ENCODE measurements around the gene OPRL1. TPM values are rescaled to one million over a fixed set of nuclear protein-coding genes. Genes with fewer than 3 reads are reported as not detected.

The OPRL1 gene
- total and polyA plus RNA-seq, 7 experiments from 2014 or later, result 0.18 to 6.1 (median 1.1) TPM

DNA sequence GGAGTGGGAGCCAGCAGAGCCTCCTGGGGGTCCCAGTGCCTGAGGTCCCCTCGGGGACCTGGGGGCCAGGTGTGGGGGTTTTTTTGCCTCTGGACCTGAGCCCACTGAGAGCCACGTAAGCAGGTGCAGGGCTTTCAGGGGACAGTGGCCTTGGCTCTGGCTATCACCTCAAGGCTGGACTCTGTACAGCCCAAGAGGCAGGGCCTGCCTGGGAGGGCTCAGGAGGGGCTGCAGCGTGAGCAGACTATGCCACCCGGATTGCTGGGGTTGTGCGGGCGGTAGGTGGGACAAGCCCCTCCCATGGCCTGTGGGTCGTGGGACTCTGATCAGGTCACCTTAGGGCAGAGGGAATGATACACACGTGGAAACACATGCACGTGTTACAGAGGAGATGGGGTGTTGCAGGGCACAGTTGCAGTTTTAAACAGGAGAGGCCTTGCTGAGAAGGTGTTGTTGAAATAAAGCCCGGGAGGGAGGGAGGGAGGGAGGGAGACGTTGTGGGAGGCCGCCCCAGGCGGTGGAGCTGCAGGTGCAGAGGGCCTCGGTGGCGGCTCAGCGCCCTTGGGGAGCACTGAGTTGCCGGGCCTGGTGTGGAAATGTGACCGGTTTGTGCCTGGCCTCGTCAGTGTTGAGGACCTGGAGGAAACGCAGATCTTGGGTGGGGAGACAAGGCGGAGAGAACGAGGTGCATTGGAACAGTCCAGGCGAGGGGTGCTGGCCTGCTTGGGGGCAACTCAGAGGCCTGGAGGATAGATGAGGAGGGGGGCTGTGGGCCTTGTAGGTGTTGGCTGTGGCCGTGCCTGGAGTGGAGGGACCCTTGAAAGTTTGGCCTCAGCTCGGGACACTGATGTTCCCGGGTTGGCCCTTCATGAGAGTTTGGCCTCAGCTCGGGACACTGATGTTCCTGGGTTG is 14.6 kb upstream of the OPRL1 start:
- intact Hi-C loops (cut with micrococcal nuclease), result loop anchor here in 1 of 2 donors (10.0 kb wide), 3 partner anchors 171 to 531 kb away; partner anchors contain the start of genes ABHD16B, DNAJC5, PTK6 and TPD52L2
- ChIA-PET CTCF (interaction anchor here (0.7 to 1.3 kb wide), 4 partner anchors 14 to 1094 kb away, joined by 3 to 4 read pairs (median 4); partner anchors contain the start of genes PRPF6, RGS19 and SAMD10), POLR2A (interaction anchor here (0.7 to 7.1 kb wide), 4 partner anchors 12 to 51 kb away, joined by 3 to 83 read pairs (median 4); partner anchors contain the start of genes OPRL1 and RGS19)
- Mint-ChIP-seq H3K27me3 (no peaks in the 10 kb centered on the region), H3K27ac (peak overlapping the region; percentile 62 to 95 (median 79)), H3K4me1 (peaks cover 30 to 53% (median 44%) of the 10 kb centered on the region in 7 donors), H3K4me3 (peak overlapping the region; percentile 27 to 87 (median 64)), H3K9me3 (no peaks in the 10 kb centered on the region), H3K36me3 (peaks cover 0 to 4% (median 0%) of the 10 kb centered on the region in 5 donors)
- H3K27me3 ChIP-seq (ENCODE audit: control insufficient read depth in 2 of 2, insufficient read depth in 2 of 2, low read length in 2 of 2), result no peaks in the 10 kb centered on the region
- H3K27ac ChIP-seq (ENCODE audit: low read depth, low read length), result peak overlapping the region; percentile 25
- no peak overlapping the region for H3K4me3 ChIP-seq (ENCODE audit: low read length)
- no peaks in the 10 kb centered on the region for H3K9me3 ChIP-seq (ENCODE audit: control insufficient read depth in 2 of 3, low read length in 3 of 3)
- H3K4me1 ChIP-seq (ENCODE audit: control insufficient read depth in 2 of 2, insufficient read depth in 2 of 2, low read length in 2 of 2), result peaks cover 23 to 50% of the 10 kb centered on the region in 2 donors
- no peak for ATAC-seq
- no peak for DNase-seq
- no peaks in the 10 kb centered on the region for H3K36me3 ChIP-seq (ENCODE audit: control insufficient read depth in 2 of 3, insufficient read depth in 3 of 3, low read length in 3 of 3)

DNA sequence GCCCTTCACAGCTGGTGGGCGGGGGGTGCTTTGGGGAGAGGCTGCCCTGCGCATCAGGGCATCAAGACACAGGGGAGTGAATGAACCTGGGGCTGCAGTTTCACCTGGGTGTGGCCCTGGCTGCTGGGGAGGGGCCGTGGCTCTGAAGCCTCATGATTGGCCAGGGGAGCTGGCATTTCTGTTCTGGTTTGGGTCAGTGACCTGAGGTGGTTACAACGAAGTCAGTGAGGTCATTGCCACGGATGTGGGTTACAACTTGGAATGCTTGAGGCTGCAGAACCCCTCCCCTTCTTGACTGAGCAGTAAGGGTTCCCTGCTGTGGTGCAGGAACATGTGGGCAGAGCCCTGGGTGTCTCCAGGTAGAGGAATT is 13.9 kb upstream of the OPRL1 start:
- H3K9me3 ChIP-seq (ENCODE audit: control insufficient read depth in 2 of 3, low read length in 3 of 3), result no peaks in the 10 kb centered on the region
- peak overlapping the region; percentile 24 for H3K4me3 ChIP-seq (ENCODE audit: low read length)
- Mint-ChIP-seq H3K27me3 (no peaks in the 10 kb centered on the region), H3K9me3 (no peaks in the 10 kb centered on the region), H3K4me1 (peaks cover 30 to 53% (median 44%) of the 10 kb centered on the region in 7 donors), H3K27ac (peak overlapping the region; percentile 62 to 95 (median 79)), H3K36me3 (peaks cover 0 to 4% (median 0%) of the 10 kb centered on the region in 5 donors), H3K4me3 (peak overlapping the region; percentile 10 to 87 (median 64))
- POLR2A ChIA-PET, result interaction anchor here (0.6 to 7.1 kb wide), 5 partner anchors 11 to 111 kb away, joined by 3 to 83 read pairs (median 3); partner anchors contain the start of genes OPRL1, RGS19 and SAMD10
- no peak overlapping the region for H3K27ac ChIP-seq (ENCODE audit: low read depth, low read length)
- H3K4me1 ChIP-seq (ENCODE audit: control insufficient read depth in 2 of 2, insufficient read depth in 2 of 2, low read length in 2 of 2), result peaks cover 23 to 50% of the 10 kb centered on the region in 2 donors
- no peaks in the 10 kb centered on the region for H3K36me3 ChIP-seq (ENCODE audit: control insufficient read depth in 2 of 3, insufficient read depth in 3 of 3, low read length in 3 of 3)
- DNase-seq, result peak in 6 of 9 donors; percentile 43 to 67 (median 52)
- CTCF ChIA-PET, result interaction anchor here (0.7 to 1.0 kb wide), 2 partner anchors 13 to 1095 kb away, joined by 3 to 4 read pairs; partner anchors contain the start of gene RGS19
- ATAC-seq, result peak; percentile 63
- H3K27me3 ChIP-seq (ENCODE audit: control insufficient read depth in 2 of 2, insufficient read depth in 2 of 2, low read length in 2 of 2), result no peaks in the 10 kb centered on the region
- intact Hi-C loops (cut with micrococcal nuclease), result loop anchor here in 1 of 2 donors (1.0 to 10.0 kb wide), 4 partner anchors 11 to 531 kb away; partner anchors contain the start of genes ABHD16B, DNAJC5, PTK6 and TPD52L2

DNA sequence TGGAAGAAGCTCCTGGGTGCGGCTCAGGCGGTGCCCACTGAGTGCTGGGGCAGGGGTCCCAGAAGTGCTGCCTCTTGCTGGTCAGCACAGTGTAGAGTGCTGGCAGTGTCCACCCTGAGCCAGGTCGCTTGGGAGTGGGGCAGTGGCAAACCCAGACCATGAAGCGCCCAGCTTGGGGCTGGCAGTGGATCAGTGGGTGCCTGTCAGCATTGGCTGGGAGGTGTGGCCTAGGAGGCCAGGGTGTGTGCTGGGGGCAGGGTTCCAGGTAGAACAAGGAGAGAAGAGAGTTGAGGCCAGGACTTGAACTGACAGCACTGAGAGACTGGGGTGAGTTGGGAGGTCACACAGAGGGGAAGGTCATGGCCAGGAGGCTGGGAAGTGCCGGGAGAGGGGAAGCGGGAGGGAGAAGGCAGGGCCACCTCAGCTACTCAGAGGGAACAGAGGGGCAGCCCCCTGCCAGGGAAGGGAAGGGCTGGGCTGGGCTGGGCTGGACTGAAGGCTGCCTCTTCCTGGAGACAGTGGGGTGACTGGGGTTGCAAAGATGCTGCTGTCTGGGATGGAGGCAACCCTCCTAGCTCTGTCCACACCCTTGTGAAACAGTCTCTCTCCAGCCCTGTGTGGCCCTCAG is 12.8 kb upstream of the OPRL1 start:
- H3K27me3 Mint-ChIP-seq, result no peaks in the 10 kb centered on the region
- Histone ChIP-seq H3K27me3 (ENCODE audit: control insufficient read depth in 2 of 2, insufficient read depth in 2 of 2, low read length in 2 of 2) (no peaks in the 10 kb centered on the region), H3K4me1 (ENCODE audit: control insufficient read depth in 2 of 2, insufficient read depth in 2 of 2, low read length in 2 of 2) (peaks cover 23 to 50% of the 10 kb centered on the region in 2 donors), H3K36me3 (ENCODE audit: control insufficient read depth in 2 of 3, insufficient read depth in 3 of 3, low read length in 3 of 3) (peaks cover 0 to 4% (median 0%) of the 10 kb centered on the region in 3 experiments), H3K9me3 (ENCODE audit: control insufficient read depth in 2 of 3, low read length in 3 of 3) (no peaks in the 10 kb centered on the region), H3K4me3 (ENCODE audit: low read length) (no peak overlapping the region), H3K27ac (ENCODE audit: low read depth, low read length) (no peak overlapping the region)
- ChIA-PET POLR2A (interaction anchor here (1.4 to 7.1 kb wide), 2 partner anchors 10 to 88 kb away, joined by 3 to 83 read pairs; partner anchors contain the start of genes OPRL1, RGS19 and SAMD10), CTCF (interaction anchor here (0.6 kb wide), 1 partner anchor 359 kb away, joined by 3 read pairs; the partner anchor contains the start of genes ARFRP1 and ZGPAT)
- DNase-seq (no peak), ATAC-seq (no peak)
- H3K27ac Mint-ChIP-seq, result peak overlapping the region in 4 of 9 donors; percentile 36 to 95 (median 80)
- H3K36me3 Mint-ChIP-seq, result peaks cover 0 to 4% (median 0%) of the 10 kb centered on the region in 5 donors
- no peaks in the 10 kb centered on the region for H3K9me3 Mint-ChIP-seq
- H3K4me3 Mint-ChIP-seq, result peak overlapping the region in 3 of 10 donors; percentile 21 to 81 (median 25)
- H3K4me1 Mint-ChIP-seq, result peaks cover 30 to 54% (median 43%) of the 10 kb centered on the region in 7 donors
- intact Hi-C loops (cut with micrococcal nuclease), result loop anchor here in 1 of 2 donors (10.0 kb wide), 3 partner anchors 172 to 532 kb away; partner anchors contain the start of genes ABHD16B, DNAJC5, PTK6 and TPD52L2

DNA sequence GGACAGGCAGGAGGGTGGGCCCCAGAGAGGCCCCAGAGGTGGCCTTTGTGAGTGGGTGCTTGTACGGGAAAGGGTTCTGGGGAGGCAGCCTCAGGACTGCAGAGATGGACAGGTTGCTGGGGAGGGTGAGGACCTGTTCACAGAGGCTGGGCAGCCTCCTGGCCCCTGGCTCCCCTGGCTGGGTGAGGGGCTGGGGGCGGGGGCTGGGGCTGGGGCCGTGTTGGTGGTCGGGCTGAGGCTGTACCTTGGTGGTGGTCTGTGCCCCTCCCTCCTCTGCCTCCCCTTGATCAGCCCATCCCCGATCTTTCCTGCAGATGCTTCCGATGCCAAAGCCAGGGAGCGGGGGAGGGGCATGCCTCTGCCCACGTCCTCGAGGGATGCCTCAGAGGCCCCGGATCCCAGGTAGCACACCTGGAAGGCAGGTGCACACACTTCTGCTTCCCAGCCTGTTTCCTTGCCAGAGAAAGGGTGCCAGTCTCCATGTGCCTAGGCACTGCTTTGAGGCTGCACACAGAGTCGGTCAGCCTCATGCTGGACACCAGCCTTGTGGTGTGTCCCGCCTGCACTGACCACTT is 12.1 kb upstream of the OPRL1 start:
- Histone ChIP-seq H3K27me3 (ENCODE audit: control insufficient read depth in 2 of 2, insufficient read depth in 2 of 2, low read length in 2 of 2) (no peaks in the 10 kb centered on the region), H3K36me3 (ENCODE audit: control insufficient read depth in 2 of 3, insufficient read depth in 3 of 3, low read length in 3 of 3) (peaks cover 0 to 11% (median 0%) of the 10 kb centered on the region in 3 experiments), H3K9me3 (ENCODE audit: control insufficient read depth in 2 of 3, low read length in 3 of 3) (no peaks in the 10 kb centered on the region), H3K4me1 (ENCODE audit: control insufficient read depth in 2 of 2, insufficient read depth in 2 of 2, low read length in 2 of 2) (peaks cover 23 to 43% of the 10 kb centered on the region in 2 donors), H3K27ac (ENCODE audit: low read depth, low read length) (no peak overlapping the region), H3K4me3 (ENCODE audit: low read length) (no peak overlapping the region)
- ChIA-PET CTCF (interaction anchor here (1.2 kb wide), 1 partner anchor 12 kb away, joined by 4 read pairs; the partner anchor contains the start of genes OPRL1 and RGS19), POLR2A (interaction anchor here (1.6 kb wide), 1 partner anchor 12 kb away, joined by 11 read pairs; the partner anchor contains the start of genes OPRL1 and RGS19)
- no peaks in the 10 kb centered on the region for H3K27me3 Mint-ChIP-seq
- H3K9me3 Mint-ChIP-seq, result no peaks in the 10 kb centered on the region
- intact Hi-C loops (cut with micrococcal nuclease), result loop anchor here in 1 of 2 donors (10.0 kb wide), 3 partner anchors 173 to 533 kb away; partner anchors contain the start of genes ABHD16B, DNAJC5, PTK6 and TPD52L2
- ATAC-seq (no peak), DNase-seq (no peak)
- peaks cover 0 to 5% (median 0%) of the 10 kb centered on the region in 5 donors for H3K36me3 Mint-ChIP-seq
- H3K4me3 Mint-ChIP-seq, result peak overlapping the region in 2 of 10 donors; percentile 54 to 81
- peak overlapping the region in 1 of 9 donors; percentile 75 for H3K27ac Mint-ChIP-seq
- peaks cover 30 to 56% (median 43%) of the 10 kb centered on the region in 7 donors for H3K4me1 Mint-ChIP-seq

DNA sequence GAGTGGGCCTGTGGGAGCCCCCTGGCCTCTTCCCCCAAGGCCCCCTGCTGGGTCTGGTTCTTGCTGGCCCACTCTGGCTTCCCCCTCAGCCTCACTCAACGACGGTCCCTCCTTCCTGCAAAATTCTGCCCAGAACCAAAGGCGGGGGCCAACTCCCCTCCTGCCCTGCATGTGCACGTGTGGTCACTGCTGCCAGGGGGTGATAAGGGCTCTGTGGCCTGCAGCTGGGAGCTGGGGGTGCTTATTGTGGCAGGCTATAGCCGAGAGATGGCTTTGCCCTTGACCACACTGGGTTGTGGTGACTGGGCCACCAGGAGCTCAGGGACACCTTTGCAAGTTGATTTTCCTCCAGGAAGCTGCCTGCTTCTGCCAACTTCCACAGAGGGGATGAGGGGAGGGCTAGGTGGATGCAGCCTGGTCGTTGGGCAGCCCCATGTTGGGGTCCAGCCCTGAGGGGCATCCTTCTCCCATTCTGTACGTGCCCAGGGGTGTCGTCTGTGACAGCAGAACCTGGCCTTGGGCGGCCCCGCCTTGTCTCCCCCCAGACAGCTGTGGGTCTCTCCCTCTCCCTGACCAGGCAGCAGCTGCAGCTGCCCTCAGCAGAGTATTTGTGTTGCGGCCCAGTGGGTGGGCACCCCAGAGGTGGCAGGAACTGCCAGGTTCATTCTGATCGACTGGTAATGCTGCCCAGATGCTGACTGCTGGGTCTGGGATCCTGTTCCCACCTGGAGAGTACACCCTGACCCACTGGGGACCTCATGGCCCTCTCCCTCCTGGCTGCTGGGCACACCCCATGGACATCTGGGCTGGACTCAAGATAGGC is 11.3 kb upstream of the OPRL1 start:
- no peak for DNase-seq
- Mint-ChIP-seq H3K4me1 (peaks cover 30 to 55% (median 41%) of the 10 kb centered on the region in 7 donors), H3K27me3 (no peaks in the 10 kb centered on the region), H3K36me3 (peaks cover 0 to 5% (median 0%) of the 10 kb centered on the region in 5 donors), H3K4me3 (peak overlapping the region in 2 of 10 donors; percentile 28 to 54), H3K27ac (peak overlapping the region in 2 of 9 donors; percentile 55 to 75), H3K9me3 (no peaks in the 10 kb centered on the region)
- POLR2A ChIA-PET, result interaction anchor here (0.8 to 1.6 kb wide), 2 partner anchors 9 to 11 kb away, joined by 4 to 11 read pairs; partner anchors contain the start of genes OPRL1 and RGS19
- H3K27ac ChIP-seq (ENCODE audit: low read depth, low read length), result no peak overlapping the region
- peaks cover 23 to 42% of the 10 kb centered on the region in 2 donors for H3K4me1 ChIP-seq (ENCODE audit: control insufficient read depth in 2 of 2, insufficient read depth in 2 of 2, low read length in 2 of 2)
- intact Hi-C loops (cut with micrococcal nuclease), result loop anchor here in 1 of 2 donors (1.0 to 10.0 kb wide), 4 partner anchors 29 to 534 kb away; partner anchors contain the start of genes ABHD16B, DNAJC5, PTK6 and TPD52L2
- no peaks in the 10 kb centered on the region for H3K27me3 ChIP-seq (ENCODE audit: control insufficient read depth in 2 of 2, insufficient read depth in 2 of 2, low read length in 2 of 2)
- no peaks in the 10 kb centered on the region for H3K9me3 ChIP-seq (ENCODE audit: control insufficient read depth in 2 of 3, low read length in 3 of 3)
- peaks cover 0 to 18% (median 0%) of the 10 kb centered on the region in 3 experiments for H3K36me3 ChIP-seq (ENCODE audit: control insufficient read depth in 2 of 3, insufficient read depth in 3 of 3, low read length in 3 of 3)
- H3K4me3 ChIP-seq (ENCODE audit: low read length), result no peak overlapping the region
- CTCF ChIA-PET, result interaction anchor here (0.7 to 1.2 kb wide), 2 partner anchors 11 to 30 kb away, joined by 3 to 4 read pairs; partner anchors contain the start of genes OPRL1 and RGS19
- ATAC-seq, result no peak
